Measurements from ENCODE around the gene CCDC27. TPM values are rescaled to one million over a fixed set of nuclear protein-coding genes. Genes with fewer than 3 reads are reported as not detected.

CCDC27 gene
- total and polyA plus RNA-seq, 3 experiments from 2014 or later, result not detected

- Mint-ChIP-seq H3K4me1 (peaks cover 0 to 22% (median 7%) of the 10 kb centered on the region in 3 donors), H3K36me3 (no peaks in the 10 kb centered on the region), H3K27me3 (peaks cover 3 to 11% of the 10 kb centered on the region in 2 donors), H3K9me3 (no peaks in the 10 kb centered on the region), H3K27ac (peak overlapping the region in 4 of 8 donors; percentile 8 to 45 (median 14)), H3K4me3 (peak overlapping the region; percentile 64 to 78 (median 69))
- POLR2A ChIA-PET, result interaction anchor here (0.8 kb wide), 1 partner anchor 57 kb away, joined by 3 read pairs; no protein-coding TSS in a partner anchor
- CTCF ChIA-PET, result no interaction called here
- DNase-seq, result peak in 1 of 5 donors; percentile 9
- Histone ChIP-seq H3K4me1 (ENCODE audit: insufficient read depth, low read length) (peaks cover 12% of the 10 kb centered on the region), H3K27me3 (ENCODE audit: insufficient read depth, low read length, poor library complexity, severe bottlenecking) (no peaks in the 10 kb centered on the region), H3K27ac (ENCODE audit: low read depth, low read length) (peak overlapping the region; percentile 43), H3K9me3 (ENCODE audit: low read length) (no peaks in the 10 kb centered on the region), H3K4me3 (ENCODE audit: low read length) (peak overlapping the region; percentile 53), H3K36me3 (ENCODE audit: insufficient read depth, low read length) (no peaks in the 10 kb centered on the region)
Observed at GRCh38 chr1:3771108-3772026, 19.1 kb downstream of the CCDC27 start.

- Histone ChIP-seq H3K27me3 (ENCODE audit: insufficient read depth, low read length, poor library complexity, severe bottlenecking) (no peaks in the 10 kb centered on the region), H3K4me3 (ENCODE audit: low read length) (peak overlapping the region; percentile 53), H3K36me3 (ENCODE audit: insufficient read depth, low read length) (no peaks in the 10 kb centered on the region), H3K9me3 (ENCODE audit: low read length) (no peaks in the 10 kb centered on the region), H3K4me1 (ENCODE audit: insufficient read depth, low read length) (peaks cover 12% of the 10 kb centered on the region), H3K27ac (ENCODE audit: low read depth, low read length) (peak overlapping the region; percentile 73)
- Mint-ChIP-seq H3K27me3 (peaks cover 3 to 7% of the 10 kb centered on the region in 2 donors), H3K4me3 (peak overlapping the region; percentile 64 to 78 (median 69)), H3K9me3 (no peaks in the 10 kb centered on the region), H3K36me3 (no peaks in the 10 kb centered on the region), H3K4me1 (peaks cover 0 to 22% (median 7%) of the 10 kb centered on the region in 3 donors), H3K27ac (peak overlapping the region in 3 of 8 donors; percentile 8 to 63 (median 12))
- DNase-seq, result peak; percentile 78 to 93 (median 83)
- ChIA-PET POLR2A (interaction anchor here (0.8 kb wide), 1 partner anchor 56 kb away, joined by 3 read pairs; no protein-coding TSS in a partner anchor), CTCF (no interaction called here)
Observed at GRCh38 chr1:3772027-3772714, 19.9 kb downstream of the CCDC27 start.

DNA sequence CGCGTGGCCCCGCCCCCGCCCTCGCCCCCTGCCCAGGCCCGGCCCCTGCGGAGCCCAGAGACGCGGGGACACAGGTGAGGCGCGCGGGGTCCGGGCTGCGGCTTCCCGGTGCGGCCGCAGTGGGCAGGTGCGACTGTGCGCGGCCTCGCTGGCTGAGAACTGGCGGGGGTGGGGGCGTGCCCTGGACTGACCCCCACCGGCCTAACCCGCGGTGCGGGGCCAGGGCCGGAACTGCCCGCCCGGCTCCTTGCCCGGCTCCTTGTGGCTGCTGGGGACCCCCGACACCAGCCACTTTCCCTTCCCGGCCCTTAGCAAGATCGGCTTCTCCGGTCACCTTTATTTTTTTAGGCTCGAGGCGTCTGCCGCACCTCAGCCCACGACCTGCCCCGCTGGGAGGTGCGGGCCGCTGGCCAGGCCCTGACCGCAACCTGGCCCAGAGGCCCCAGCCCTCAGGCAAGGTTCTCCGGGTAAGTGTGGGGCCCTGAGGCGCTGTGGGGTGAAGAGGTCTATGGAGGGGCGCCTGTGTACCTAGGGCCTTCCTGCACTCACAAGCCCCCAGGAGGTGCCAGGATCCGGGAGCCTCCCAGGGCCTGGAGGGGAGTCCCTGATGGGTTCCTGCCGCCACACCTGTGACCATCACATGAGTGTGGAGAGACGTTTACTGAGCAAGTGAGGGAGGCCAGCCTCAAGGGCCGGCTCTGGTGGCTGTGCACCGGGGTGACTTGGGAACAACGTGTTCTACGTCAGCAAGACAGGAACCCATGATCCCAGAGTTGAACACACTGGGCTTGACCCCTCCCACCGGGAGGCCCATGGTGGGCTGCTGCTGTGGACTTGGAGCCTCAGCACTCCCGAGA, 20.7 kb downstream of the CCDC27 start, which contains the start of gene SMIM1:
Gene SMIM1 (plus strand): TSS at position 35 of the 857 bp plus-strand sequence. CDS start 2,625 bp downstream, outside the sequence.
- CTCF ChIA-PET, result no interaction called here
- H3K27ac ChIP-seq (ENCODE audit: low read depth, low read length), result peak within 1 kb of the TSS; percentile 73
- peaks cover 0 to 2% (median 0%) of the 10 kb centered on the region in 3 donors for H3K36me3 Mint-ChIP-seq
- DNase-seq, result peak in 1 of 5 donors; percentile 24
- H3K27me3 Mint-ChIP-seq, result peaks cover 0 to 3% of the 10 kb centered on the region in 2 donors
- H3K27me3 ChIP-seq (ENCODE audit: insufficient read depth, low read length, poor library complexity, severe bottlenecking), result no peaks in the 10 kb centered on the region
- peaks cover 0 to 22% (median 7%) of the 10 kb centered on the region in 3 donors for H3K4me1 Mint-ChIP-seq
- POLR2A ChIA-PET, result no interaction called here
- H3K4me3 Mint-ChIP-seq, result peak within 1 kb of the TSS; percentile 64 to 81 (median 69)
- no peaks in the 10 kb centered on the region for H3K36me3 ChIP-seq (ENCODE audit: insufficient read depth, low read length)
- H3K4me3 ChIP-seq (ENCODE audit: low read length), result peak within 1 kb of the TSS; percentile 53
- no peaks in the 10 kb centered on the region for H3K9me3 ChIP-seq (ENCODE audit: low read length)
- peak within 1 kb of the TSS in 6 of 8 donors; percentile 8 to 63 (median 31) for H3K27ac Mint-ChIP-seq
- peaks cover 12% of the 10 kb centered on the region for H3K4me1 ChIP-seq (ENCODE audit: insufficient read depth, low read length)
- no peaks in the 10 kb centered on the region for H3K9me3 Mint-ChIP-seq

DNA sequence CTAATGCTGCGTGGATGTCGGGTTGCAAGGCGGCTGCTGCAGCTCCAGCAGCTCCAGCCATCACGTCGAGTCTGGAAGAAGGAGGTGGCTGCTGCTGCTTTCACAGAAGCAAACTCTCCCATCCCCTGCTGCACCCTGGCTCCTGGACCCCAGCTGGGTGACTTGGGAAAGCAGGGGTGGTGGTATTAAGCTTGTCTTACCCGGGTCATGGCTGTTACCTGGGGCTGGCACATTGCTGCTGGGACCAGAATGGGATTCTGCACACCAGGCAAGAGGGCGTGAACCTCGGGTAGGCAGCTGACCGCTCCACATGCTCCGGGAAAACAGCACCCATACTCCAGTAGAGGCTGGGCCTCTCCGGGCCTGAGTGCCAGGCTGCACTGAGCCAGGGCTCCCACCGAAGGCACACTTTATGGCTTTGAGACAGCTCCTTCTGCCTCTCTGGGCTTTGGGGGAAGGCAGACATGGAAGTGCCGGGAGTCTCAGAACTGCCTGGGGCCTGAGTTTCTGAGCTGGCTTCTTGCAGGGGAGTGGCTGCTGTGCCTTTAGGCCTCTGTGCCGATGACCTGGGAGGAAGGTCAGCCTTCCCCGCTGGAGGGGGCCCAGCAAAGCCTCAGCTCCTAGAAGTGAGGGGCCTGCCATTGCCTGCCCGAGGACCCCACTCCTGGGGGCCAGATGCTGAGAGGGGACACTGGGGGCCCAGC, 21.5 kb downstream of the CCDC27 start:
- Mint-ChIP-seq H3K9me3 (no peaks in the 10 kb centered on the region), H3K4me3 (peak overlapping the region in 6 of 7 donors; percentile 16 to 81 (median 52)), H3K27ac (peak overlapping the region in 3 of 8 donors; percentile 29 to 43 (median 33)), H3K27me3 (no peaks in the 10 kb centered on the region), H3K36me3 (peaks cover 0 to 4% (median 0%) of the 10 kb centered on the region in 3 donors), H3K4me1 (peaks cover 0 to 22% (median 7%) of the 10 kb centered on the region in 3 donors)
- Histone ChIP-seq H3K9me3 (ENCODE audit: low read length) (no peaks in the 10 kb centered on the region), H3K27ac (ENCODE audit: low read depth, low read length) (peak overlapping the region; percentile 73), H3K4me1 (ENCODE audit: insufficient read depth, low read length) (peaks cover 12% of the 10 kb centered on the region), H3K27me3 (ENCODE audit: insufficient read depth, low read length, poor library complexity, severe bottlenecking) (no peaks in the 10 kb centered on the region), H3K4me3 (ENCODE audit: low read length) (no peak overlapping the region), H3K36me3 (ENCODE audit: insufficient read depth, low read length) (no peaks in the 10 kb centered on the region)
- ChIA-PET CTCF (no interaction called here), POLR2A (no interaction called here)
- no peak for DNase-seq

GRCh38 chr1:3774276-3774945, 22.2 kb downstream of the CCDC27 start:
- no peaks in the 10 kb centered on the region for H3K36me3 ChIP-seq (ENCODE audit: insufficient read depth, low read length)
- no peaks in the 10 kb centered on the region for H3K27me3 ChIP-seq (ENCODE audit: insufficient read depth, low read length, poor library complexity, severe bottlenecking)
- ChIA-PET CTCF (no interaction called here), POLR2A (no interaction called here)
- no peak overlapping the region for H3K4me3 ChIP-seq (ENCODE audit: low read length)
- Mint-ChIP-seq H3K36me3 (peaks cover 0 to 9% (median 0%) of the 10 kb centered on the region in 3 donors), H3K27ac (no peak overlapping the region), H3K4me3 (no peak overlapping the region), H3K9me3 (no peaks in the 10 kb centered on the region), H3K4me1 (peaks cover 0 to 22% (median 7%) of the 10 kb centered on the region in 3 donors), H3K27me3 (no peaks in the 10 kb centered on the region)
- H3K4me1 ChIP-seq (ENCODE audit: insufficient read depth, low read length), result peaks cover 12% of the 10 kb centered on the region
- peak overlapping the region; percentile 73 for H3K27ac ChIP-seq (ENCODE audit: low read depth, low read length)
- peak in 1 of 5 donors; percentile 48 for DNase-seq
- H3K9me3 ChIP-seq (ENCODE audit: low read length), result no peaks in the 10 kb centered on the region

- peak in 1 of 5 donors; percentile 41 for DNase-seq
- peaks cover 12% of the 10 kb centered on the region for H3K4me1 ChIP-seq (ENCODE audit: insufficient read depth, low read length)
- peaks cover 3 to 15% (median 4%) of the 10 kb centered on the region in 3 donors for H3K36me3 Mint-ChIP-seq
- no peaks in the 10 kb centered on the region for H3K27me3 ChIP-seq (ENCODE audit: insufficient read depth, low read length, poor library complexity, severe bottlenecking)
- no peaks in the 10 kb centered on the region for H3K27me3 Mint-ChIP-seq
- no peak overlapping the region for H3K4me3 Mint-ChIP-seq
- H3K4me3 ChIP-seq (ENCODE audit: low read length), result no peak overlapping the region
- H3K4me1 Mint-ChIP-seq, result peaks cover 0 to 22% (median 7%) of the 10 kb centered on the region in 3 donors
- H3K27ac Mint-ChIP-seq, result no peak overlapping the region
- no peaks in the 10 kb centered on the region for H3K9me3 Mint-ChIP-seq
- ChIA-PET CTCF (interaction anchor here (0.7 to 2.0 kb wide), 5 partner anchors 11 to 322 kb away, joined by 3 to 8 read pairs (median 5); no protein-coding TSS in a partner anchor), POLR2A (no interaction called here)
- H3K9me3 ChIP-seq (ENCODE audit: low read length), result no peaks in the 10 kb centered on the region
- H3K27ac ChIP-seq (ENCODE audit: low read depth, low read length), result peak overlapping the region; percentile 61
- H3K36me3 ChIP-seq (ENCODE audit: insufficient read depth, low read length), result no peaks in the 10 kb centered on the region
Observed at GRCh38 chr1:3774946-3775489, 22.8 kb downstream of the CCDC27 start.
